LNCAP (cell line): ENCODE data around the gene DOC2B.

Experiments
- TF ChIP-seq, protein P1 (sequence below): fragments of 450-650 bp; IDR thresholded peaks from 2 replicates; pipeline ENCODE4 v1.5.1; 2017; ENCODE audit warnings: mild to moderate bottlenecking

Gene DOC2B

DNA sequence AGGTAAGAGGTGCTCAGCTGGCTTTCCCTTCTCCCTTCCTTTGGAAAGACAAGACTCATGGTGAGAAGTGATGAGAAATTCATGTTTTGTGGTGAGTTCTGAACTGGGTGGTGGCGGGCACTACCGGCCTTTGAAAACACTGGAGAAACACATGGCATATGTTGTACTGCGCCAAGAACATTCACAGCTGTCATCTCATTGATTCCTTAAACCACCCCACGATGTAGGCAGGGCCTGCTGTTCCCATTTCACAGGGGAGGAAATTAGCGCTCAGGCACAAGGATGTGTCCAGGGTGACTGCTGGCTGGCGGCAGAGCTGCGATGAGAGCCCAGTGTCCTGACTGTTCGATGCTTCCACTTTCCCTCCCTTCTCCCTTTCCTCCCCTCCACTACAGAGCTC is 1.6 kb upstream of the DOC2B start:
- TF ChIP-seq, protein P1, sequence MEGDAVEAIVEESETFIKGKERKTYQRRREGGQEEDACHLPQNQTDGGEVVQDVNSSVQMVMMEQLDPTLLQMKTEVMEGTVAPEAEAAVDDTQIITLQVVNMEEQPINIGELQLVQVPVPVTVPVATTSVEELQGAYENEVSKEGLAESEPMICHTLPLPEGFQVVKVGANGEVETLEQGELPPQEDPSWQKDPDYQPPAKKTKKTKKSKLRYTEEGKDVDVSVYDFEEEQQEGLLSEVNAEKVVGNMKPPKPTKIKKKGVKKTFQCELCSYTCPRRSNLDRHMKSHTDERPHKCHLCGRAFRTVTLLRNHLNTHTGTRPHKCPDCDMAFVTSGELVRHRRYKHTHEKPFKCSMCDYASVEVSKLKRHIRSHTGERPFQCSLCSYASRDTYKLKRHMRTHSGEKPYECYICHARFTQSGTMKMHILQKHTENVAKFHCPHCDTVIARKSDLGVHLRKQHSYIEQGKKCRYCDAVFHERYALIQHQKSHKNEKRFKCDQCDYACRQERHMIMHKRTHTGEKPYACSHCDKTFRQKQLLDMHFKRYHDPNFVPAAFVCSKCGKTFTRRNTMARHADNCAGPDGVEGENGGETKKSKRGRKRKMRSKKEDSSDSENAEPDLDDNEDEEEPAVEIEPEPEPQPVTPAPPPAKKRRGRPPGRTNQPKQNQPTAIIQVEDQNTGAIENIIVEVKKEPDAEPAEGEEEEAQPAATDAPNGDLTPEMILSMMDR = no peak

GRCh38 chr17:182050-182751 is 751 bp upstream of the DOC2B start:
- TF ChIP-seq, protein P1 = no peak

DNA sequence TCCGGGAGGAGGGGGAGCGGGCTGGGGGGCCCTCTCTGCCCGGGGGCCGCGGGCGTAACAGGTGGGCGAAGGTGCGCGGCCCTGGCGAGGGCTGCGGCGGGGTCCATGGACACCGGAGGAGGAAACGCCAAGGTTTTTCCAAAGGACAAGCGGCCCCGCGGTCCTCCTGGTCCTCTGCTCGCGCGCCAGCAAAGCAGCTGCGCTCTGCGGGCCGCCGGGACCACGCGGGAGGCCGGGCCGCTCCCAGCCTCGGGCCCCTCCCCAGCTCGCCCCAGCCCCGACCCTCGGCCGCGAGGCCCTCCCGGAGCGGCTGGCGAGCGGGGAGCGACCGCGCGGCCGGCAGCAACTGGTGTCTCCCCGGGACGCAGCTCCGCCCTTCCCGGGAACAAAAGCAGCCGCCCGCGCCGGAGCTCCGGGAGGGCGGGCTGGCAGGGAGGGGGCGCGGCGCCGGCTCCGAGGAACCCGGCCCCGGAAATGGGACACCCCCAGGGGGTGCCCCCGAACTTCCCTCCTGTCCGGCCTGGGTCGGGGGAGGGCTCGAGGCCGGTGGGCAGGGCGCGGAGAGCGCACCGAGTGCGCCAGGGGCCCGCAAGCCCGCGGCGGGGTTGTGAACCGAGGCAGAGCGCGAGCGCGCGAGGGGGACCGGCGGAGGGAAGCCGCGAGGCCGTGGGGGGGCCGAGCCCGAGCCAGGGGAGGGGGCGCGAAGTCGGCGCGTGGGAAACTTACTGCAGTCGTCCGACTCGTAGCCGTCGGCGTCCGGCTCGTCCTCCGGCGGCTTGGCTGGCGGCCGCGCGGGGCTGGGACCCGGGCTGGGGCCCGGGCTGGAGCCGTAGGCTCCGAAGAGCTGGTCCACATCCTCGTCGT is 837 bp downstream of the DOC2B start:
- TF ChIP-seq, protein P1 = no peak

DNA sequence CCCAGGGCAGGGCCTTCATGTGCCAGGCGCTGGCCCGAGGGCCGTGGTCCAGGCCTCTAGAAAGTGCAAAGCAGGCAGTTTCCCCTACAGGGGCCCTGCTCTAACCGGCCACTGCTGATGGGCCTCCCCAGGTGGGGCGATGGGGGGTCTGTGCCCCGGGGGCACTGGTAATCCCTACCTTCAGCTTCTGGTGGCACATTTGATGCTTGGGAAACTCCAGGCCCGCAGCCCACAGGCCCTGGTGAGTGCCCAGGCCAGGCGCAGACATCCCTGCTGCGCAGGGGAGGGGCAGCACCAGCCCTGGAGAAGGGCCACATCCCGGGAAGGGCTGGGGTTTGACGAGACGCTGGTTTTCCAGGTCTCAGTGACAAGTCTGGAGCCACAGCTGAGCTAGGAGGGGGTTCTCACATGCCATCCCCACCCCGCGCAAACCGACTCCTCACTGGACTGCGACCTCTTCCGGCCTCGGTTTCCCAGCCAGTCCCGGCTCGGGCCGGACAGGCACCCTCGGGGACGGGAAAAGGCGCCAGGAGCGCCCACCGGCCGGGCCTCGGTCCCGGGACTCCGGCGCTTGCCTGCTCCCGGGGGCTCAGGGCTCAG is 1.6 kb downstream of the DOC2B start:
- TF ChIP-seq, protein P1 = no peak

- TF ChIP-seq, protein P1 = no peak
These were observed 2.4 kb downstream of the DOC2B start for GRCh38 chr17:179066-179432.

- TF ChIP-seq, protein P1 = no peak
These were observed 3.0 kb downstream of the DOC2B start for GRCh38 chr17:178292-179065.

GRCh38 chr17:177762-178161 is 3.7 kb downstream of the DOC2B start:
- TF ChIP-seq, protein P1 = no peak
